Mammary epithelial cell (primary cell): ENCODE measurements around the gene MARCKS.

Experiments
- EZH2 ChIP-seq: IDR thresholded peaks from 2 replicates; pipeline ENCODE4 v1.6.1; 2012; ENCODE audit warnings: low read length, inconsistent platforms, borderline replicate concordance
- TF ChIP-seq, protein P1 (sequence below), 2 donors: IDR thresholded peaks in 1 of 2; conservative IDR thresholded peaks in 1 of 2; 2 replicates each; pipeline ENCODE4 v1.5.1; 2011 to 2012; ENCODE audit warnings: inconsistent platforms in 2 of 2, low read length in 2 of 2, mild to moderate bottlenecking in 2 of 2, control low read depth in 1 of 2, low read depth in 1 of 2; ENCODE audit not compliant: insufficient read depth in 1 of 2; ENCODE audit errors: extremely low read depth in 1 of 2

DNA sequence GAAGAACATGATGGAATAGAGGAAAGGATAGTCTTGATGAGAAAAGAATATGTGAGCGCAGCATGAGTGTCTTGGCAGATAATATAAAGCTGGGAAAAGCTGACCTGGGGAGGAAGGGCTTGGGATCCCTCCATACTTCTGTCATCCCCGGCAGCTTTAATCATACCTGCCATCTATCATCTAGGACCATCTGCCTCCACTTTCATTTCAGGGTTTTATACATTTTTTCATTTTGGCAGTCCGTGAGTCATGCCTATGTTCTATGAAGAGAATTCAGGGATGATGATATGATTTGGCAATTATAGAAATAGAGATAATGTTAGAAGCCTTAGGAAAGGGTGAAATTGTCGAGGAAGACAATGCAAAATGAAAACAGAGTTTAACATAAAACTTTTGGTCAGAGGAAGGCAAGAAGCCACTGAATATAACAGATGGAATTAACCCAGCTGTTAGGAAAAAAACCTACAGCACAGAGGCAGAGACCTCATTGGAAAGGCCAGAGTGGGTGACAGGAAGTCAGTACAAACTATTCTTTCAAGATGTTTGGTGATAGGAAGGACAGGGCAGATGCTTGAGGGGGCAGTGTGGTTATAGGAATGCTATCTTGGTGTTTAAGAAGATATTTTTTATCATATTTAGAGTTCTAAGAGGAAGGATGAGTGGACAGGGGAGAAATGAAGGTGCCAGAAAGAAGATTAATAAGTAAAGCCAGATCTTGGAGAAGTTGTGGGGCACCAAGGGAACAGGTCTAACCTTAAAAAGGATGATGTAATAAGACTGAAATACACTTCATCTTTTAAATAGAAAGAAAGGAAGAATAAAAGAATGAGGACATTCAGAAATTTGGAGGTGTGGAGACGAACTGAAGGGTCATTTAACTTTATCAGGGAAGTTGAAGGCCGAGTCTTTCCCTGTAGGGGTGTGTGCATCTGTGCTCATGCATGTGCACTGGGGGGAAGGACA, 37.8 kb downstream of the MARCKS start:
- TF ChIP-seq, protein P1, sequence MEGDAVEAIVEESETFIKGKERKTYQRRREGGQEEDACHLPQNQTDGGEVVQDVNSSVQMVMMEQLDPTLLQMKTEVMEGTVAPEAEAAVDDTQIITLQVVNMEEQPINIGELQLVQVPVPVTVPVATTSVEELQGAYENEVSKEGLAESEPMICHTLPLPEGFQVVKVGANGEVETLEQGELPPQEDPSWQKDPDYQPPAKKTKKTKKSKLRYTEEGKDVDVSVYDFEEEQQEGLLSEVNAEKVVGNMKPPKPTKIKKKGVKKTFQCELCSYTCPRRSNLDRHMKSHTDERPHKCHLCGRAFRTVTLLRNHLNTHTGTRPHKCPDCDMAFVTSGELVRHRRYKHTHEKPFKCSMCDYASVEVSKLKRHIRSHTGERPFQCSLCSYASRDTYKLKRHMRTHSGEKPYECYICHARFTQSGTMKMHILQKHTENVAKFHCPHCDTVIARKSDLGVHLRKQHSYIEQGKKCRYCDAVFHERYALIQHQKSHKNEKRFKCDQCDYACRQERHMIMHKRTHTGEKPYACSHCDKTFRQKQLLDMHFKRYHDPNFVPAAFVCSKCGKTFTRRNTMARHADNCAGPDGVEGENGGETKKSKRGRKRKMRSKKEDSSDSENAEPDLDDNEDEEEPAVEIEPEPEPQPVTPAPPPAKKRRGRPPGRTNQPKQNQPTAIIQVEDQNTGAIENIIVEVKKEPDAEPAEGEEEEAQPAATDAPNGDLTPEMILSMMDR (conservative IDR thresholded peaks at IDR 0.05 in 1 of 2, IDR thresholded peaks at IDR 0.05 in 1 of 2; ENCODE audit: extremely low read depth in 1 of 2, insufficient read depth in 1 of 2, low read depth in 1 of 2, low read length in 2 of 2) = no peak
- no peak for TF ChIP-seq EZH2
